Neural progenitor cell (in vitro differentiated cells): ENCODE results near the gene TRAF1.

Experiments used
- CTCF ChIP-seq: fragments of 200-600 bp; sonication (generic); IDR thresholded peaks from 2 replicates; pipeline ENCODE4 v1.5.1; 2017; ENCODE audit warnings: antibody characterized with exemption, mild to moderate bottlenecking
- EZH2 ChIP-seq: fragments of 200-600 bp; sonication (generic); IDR thresholded peaks from 2 replicates; pipeline ENCODE4 v1.6.1; 2017; ENCODE audit warnings: antibody characterized with exemption, mild to moderate bottlenecking, moderate library complexity
- EZH2phosphoT487 ChIP-seq: fragments of 200-600 bp; sonication (generic); IDR thresholded peaks from 2 replicates; pipeline ENCODE4 v1.6.1; 2017; ENCODE audit warnings: antibody characterized with exemption

GRCh38 chr9:120904061-120904977 lies 22.3 kb downstream of the TRAF1 start:
- TF ChIP-seq CTCF: no peak
- no peak for TF ChIP-seq EZH2phosphoT487
- no peak for TF ChIP-seq EZH2
